Measurements from ENCODE around the gene ARHGAP20.

- TF ChIP-seq CTCF (IDR thresholded peaks at IDR 0.05) (no peak), ZFX (IDR thresholded peaks at IDR 0.05; ENCODE audit: borderline replicate concordance) (no peak)
Measured at GRCh38 chr11:110587129-110587528, 125.1 kb downstream of the ARHGAP20 start.

Measured in 22Rv1 (cell line).